ENCODE measurements around the gene KRTAP10-8.
"Not testable (repeated sequence)": the region's sequence is repeated elsewhere in the genome, so short reads cannot be mapped to it uniquely, and the experiment has no call there.

KRTAP10-8 gene

DNA sequence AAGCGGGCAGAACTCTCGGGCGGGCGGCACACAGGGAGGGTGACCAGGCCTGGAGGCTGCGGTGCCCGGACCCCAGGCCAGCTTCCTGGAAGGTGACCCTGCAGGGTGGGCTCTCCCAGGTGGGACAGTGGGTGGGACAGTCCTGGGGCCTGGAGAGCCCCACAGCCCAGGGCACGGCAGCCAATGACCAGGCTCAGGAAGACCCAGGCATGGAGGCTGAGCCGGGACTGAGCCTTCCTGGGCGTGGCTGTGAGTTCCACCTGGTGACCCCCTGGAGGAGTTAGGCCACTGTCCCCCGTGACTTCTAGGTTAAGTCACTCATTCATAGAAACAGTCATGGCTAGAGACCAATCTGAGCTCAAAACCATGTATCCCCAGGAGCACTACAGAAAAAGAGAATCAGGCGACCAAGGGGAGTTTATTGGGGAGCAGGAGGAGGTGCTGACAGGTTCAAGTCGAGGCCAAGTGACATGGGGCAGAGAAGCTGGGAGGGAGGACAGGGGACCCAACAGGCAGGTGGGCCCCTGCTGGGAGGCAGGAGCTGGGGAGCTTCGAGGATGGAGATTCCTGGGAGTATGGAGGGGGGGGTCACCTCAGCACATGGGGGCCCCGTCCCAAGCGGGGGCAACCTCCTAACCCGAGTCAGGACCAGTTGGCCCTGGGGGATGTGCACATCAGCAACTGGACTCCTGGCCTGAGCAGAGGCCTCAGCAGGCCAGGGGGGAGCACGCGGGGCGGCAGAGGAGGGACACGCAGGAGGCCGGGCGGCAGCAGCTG, 32.6 kb upstream of the KRTAP10-8 start:
- DNase-seq (ENCODE audit: low read depth) = no peak

DNA sequence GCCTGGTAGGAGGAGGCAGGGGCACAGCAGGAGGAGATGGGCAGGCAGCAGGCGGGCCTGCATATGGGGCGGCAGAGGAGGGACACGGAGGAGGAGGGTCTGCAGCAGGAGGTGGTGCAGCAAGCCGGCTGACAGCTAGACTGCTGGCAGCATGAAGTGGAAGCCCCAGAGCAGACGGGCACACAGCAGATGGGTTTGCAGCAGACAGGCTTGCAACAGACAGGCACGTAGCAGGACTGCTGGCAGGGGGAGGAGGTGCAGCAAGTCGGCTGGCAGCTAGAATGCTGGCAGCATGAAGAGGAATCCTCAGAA, 32.1 kb upstream of the KRTAP10-8 start:
- DNase-seq (ENCODE audit: low read depth) = no peak

DNA sequence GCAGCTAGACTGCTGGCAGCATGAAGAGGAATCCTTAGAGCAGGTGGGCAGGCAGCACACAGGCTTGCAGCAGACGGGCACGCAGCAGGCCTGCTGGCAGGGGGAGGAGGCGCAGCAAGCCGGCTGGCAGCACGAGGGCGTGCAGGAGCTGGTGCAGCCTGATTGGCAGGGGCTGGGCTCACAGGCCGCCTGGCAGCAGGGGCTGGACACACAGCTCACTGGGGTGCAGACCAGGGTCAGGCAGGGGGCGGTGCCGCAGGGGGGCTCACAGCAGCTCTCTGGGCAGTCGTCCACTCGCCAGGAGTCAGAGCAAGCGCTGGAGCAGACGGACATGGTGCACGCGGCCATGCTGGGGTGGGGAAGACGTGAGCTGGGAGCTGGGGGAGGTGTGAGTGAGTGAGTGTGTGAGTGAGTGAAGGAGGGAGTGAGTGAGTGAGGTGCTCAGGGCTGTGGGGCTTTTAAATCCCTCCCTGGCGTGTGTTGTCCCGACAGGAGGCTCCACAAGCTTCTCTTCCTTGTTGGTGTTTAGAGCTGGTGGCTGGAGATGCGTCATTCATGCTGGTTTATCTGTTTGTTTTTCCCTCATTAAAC, 31.6 kb upstream of the KRTAP10-8 start, which contains the start of gene KRTAP10-5:
Gene KRTAP10-5, minus strand, starts transcription at position 374 of the 591 bp plus-strand sequence. Its CDS starts 26 bp downstream, at position 348.
- DNase-seq (ENCODE audit: low read depth) = not testable (repeated sequence)

DNA sequence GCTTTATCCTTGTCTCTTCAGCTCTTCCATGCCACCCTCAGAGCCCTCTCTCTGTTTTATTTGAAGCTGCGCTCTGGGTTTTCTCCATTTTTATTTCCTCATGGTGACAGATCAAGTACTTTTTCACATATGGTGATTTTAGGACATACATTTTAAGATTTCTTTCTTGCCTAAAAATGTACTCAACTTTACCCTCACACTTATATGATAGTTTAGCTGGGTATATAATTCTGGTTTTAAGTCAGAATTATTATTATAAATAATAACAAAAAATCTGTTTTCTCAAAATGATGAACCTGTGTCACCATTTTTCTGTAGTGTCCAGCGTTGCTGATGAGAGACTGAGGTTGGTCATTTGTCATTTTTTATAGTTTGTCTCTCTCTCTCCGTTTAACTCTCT, 30.7 kb upstream of the KRTAP10-8 start:
- DNase-seq (ENCODE audit: low read depth) = no peak

DNA sequence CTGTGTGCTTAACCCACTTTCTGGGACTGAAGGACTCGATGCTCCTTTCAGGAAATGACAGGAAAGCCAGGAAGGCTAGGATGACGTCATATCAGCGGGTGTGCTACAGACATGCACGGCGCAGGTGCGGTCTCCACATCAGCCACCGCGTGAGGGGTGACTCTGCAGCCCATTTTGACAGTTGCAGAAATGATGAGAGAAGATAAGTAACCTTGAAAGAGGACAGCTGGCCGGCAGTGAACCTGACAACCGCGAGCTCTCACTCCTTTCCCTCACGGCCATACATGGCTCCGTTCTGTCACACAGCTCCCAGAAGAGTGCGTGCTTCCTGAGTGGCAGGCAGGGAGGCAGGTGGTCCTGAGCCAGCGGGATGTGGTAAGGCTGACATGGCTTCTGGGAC, 29.8 kb upstream of the KRTAP10-8 start:
- DNase-seq (ENCODE audit: low read depth) = no peak

DNA sequence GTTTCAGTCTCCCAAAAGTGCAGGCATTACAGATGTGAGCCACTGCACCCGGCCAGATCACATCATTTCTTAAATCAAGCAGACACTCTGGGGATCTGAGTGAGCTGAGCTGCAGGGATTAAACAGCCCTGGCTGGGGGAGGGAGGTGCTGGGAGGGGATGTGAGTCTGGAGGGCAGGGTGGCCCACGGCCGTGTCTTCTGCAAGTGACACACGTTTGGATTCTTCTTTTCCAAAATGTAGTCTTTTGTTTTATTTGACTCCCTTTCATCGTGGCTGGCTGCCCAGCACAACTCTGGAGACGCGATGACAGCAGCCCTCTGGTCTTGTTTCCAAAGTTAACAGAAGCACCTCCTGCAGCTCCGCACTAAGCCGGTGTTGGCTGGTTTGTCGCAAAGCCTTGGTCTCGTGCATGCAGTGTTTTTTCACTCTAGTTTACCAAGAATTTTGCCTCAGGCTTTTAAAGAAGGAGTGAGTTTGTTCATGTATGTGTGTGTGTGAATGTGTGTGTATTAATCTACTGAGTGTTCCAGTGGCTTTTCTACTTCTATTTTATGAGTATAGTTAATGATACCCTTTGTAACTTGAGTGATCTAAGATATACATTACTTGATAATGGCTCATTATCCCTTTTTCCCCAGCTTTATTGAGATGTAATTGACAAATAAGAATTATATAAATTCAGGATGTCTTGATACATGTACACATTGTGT, 28.6 kb upstream of the KRTAP10-8 start:
- no peak for DNase-seq (ENCODE audit: low read depth)

DNA sequence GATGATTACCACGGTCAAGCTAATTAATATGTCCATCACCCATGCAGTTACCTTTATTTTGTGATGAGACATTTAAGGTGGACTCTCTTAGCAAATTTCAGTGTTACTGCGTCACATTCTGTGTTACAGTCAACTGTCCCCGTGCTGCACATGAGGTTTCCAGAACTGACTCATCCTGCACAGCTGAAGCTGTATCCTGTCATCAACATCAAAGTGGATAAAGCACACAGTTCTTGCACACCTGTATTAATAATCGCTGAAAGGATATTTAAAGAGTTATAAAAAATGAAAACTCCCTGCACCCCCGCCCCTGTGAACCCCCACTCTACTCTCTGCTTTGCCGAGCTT, 28.1 kb upstream of the KRTAP10-8 start:
- peak; percentile 10 for DNase-seq (ENCODE audit: low read depth)

DNA sequence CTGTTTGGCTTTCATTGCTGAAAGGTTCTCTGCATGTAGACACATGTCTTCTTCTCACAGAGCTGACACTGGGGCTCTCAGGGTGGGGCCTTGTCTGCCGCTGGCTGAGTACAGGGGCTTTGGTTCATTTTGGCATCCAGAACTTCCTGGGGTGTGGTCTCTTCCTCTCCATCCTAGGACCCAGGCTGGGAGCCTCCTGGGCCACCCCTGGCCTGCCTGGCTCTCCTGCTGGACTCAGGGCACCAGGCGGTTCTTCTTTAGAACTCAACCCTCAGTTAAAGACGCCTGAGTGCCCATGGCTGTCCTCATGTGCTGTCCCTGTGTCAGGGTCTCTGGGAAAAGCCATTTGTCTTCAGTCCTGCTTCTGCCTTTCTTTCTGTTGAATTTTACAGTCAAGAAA, 26.0 kb upstream of the KRTAP10-8 start:
- no peak for DNase-seq (ENCODE audit: low read depth)

DNA sequence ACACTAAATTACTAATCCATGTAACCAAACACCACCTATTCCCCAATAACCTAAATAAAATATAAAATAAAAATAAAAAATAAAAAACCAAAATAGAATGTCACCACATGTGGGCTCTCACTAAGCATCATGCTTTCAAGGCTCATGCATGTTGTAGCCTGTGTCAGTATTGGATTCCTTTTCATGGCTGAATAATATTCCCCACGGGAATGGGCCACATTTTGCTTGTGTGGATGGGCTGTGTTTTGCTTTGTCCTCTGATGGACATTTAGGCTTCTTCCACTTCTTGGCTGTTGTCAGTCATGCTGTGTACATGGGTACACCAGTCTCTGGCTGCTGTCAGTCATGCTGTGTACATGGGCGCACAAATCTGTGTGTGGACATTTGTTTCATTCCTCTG, 22.8 kb upstream of the KRTAP10-8 start:
- DNase-seq (ENCODE audit: low read depth) = no peak

DNA sequence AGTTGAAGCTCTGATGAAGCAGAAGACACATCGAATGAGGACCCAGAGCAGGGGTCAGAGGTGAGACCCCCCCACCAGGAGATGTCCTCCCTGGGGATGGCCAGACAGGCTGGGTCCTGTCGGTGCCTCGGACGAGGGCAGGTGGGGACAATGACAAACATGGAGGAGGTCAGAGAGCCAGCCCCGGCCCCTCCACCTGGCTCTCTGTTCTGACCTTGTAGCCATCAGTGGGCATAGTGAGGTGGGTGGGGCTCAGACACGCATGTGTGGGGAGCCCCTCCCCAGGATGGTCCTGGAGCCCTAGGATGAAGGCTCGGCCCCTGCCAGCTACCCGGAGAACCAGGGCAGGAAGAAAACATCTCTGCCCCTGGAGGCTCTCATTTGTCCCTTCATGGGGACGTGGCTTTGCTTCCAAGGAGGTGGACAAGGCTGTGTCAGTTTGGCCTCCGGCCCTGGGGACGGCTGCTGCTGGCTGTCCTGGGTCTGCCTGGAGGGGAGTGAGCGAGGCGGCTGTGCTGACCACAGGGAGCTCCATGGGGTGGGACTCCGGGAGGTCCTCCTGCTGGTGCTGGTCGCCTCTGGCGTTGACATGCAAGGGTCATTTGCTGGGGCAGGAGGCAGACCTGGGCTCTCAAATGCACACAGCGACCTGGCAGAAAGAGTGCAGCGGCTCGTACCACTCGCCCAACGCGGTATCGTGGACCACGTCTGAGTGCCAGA, 22.1 kb upstream of the KRTAP10-8 start:
- DNase-seq (ENCODE audit: low read depth) = no peak

DNA sequence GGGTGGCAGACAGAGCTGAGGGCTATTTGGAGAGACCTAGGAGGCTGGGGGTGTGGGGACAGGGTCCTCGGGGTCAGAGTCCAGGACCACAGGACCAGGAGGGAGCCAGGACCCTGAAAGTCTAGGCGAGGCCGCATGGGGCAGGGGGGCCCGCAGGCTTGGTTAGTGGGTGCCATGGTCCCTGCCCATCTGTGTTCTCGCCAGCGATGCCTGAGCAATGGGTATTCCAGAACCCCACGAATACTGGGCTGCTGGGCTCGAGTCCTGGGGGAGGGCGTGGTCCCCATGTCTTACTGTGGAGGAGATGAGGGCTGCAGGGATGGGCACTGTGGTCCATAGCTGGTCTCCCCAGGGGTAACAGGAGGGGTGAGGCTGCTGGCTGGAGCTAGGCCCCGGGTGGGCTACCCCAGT, 21.6 kb upstream of the KRTAP10-8 start:
- no peak for DNase-seq (ENCODE audit: low read depth)

DNA sequence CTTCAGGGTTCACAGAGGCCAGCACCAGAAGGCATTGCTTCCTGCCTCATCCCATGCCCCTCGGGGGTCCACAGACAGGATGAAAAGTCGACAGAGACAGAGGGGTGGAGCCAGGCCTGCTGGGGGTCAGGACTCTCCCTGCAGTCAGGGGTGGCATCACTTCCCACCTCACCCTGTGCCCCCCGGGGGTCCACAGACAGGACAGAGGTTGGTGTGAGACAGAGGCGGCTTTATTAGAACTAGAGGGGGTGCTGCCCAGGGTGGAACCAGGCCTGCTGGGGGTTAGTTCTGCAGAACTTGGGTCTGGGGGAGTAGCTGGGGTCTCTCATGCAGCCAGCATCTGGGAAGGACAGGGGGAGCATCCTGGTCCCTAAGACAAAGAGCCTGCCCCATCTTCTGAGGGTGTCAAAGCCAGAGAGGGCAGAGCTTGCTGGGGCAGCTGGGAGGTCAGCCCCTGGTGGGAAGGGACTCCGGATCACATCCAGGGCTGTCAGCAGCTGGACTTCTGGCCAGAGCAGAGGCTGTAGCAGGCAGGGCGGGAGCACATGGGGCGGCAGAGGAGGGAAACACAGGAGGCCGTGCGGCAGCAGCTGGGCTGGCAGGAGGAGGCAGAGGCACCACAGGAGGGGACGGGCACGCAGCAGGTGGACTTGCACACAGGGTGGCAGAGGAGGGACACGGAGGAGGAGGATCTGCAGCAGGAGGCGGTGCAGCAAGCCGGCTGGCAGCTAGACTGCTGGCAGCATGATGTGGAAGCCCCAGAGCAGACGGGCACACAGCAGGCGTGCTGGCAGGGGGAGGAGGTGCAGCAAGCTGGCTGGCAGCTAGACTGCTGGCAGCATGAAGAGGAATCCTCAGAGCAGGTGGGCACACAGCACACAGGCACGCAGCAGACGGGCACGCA, 20.7 kb upstream of the KRTAP10-8 start:
- DNase-seq (ENCODE audit: low read depth) = not testable (repeated sequence)

DNA sequence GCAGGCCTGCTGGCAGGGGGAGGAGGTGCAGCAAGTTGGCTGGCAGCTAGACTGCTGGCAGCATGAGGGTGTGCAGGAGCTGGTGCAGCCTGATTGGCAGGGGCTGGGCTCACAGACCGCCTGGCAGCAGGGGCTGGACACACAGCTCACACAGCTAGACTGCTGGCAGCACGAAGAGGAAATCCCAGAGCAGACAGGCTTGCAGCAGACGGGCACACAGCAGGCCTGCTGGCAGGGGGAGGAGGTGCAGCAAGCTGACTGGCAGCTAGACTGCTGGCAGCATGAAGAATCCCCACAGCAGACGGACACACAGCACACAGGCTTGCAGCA, 20.1 kb upstream of the KRTAP10-8 start:
- DNase-seq (ENCODE audit: low read depth) = not testable (repeated sequence)

DNA sequence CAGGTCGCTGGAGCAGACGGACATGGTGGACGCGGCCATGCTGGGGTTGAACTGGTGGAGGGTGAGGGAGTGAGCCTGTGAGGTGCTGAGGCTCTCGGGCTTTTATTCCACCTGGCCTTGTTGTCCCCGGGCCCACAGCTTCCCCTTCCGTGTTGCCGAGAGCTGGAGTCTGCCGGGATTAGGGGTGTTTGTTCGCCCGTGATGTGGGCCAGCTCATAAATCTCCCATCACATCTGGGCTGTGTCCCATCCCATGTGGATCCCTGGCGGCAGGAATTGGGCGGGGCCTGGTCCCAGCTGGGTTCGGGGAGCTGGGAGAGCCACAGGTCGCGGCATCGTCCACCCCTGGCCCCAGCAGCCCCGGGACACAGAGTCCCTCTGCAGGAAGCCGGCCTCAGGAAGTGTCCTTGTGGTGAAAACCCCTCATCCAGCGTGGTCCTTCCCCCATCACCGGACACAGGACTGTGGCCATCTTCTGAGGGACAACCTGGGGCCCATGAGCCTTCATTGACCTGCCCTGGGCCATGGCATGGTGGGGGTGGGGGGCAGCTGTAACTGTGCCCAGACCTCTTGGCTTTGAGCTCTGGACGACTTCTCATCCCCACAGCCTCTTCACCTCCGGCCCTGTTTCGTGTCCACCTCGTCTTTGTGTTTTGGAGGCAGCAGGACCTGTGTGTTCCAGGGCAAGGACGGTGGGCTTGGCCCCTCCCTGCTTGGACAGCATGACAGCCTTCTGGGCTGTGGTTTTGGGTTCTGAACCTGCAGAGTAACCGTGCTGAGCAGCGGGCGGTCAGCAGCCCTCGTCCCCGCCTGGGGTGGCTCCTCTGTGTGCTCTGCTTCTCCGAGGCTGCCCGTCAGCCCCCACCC, 19.2 kb upstream of the KRTAP10-8 start, which contains the start of gene KRTAP10-6:
Gene KRTAP10-6, minus strand, starts transcription at position 60 of the 866 bp plus-strand sequence. Its CDS starts 21 bp downstream, at position 39.
- DNase-seq (ENCODE audit: low read depth) = no peak

DNA sequence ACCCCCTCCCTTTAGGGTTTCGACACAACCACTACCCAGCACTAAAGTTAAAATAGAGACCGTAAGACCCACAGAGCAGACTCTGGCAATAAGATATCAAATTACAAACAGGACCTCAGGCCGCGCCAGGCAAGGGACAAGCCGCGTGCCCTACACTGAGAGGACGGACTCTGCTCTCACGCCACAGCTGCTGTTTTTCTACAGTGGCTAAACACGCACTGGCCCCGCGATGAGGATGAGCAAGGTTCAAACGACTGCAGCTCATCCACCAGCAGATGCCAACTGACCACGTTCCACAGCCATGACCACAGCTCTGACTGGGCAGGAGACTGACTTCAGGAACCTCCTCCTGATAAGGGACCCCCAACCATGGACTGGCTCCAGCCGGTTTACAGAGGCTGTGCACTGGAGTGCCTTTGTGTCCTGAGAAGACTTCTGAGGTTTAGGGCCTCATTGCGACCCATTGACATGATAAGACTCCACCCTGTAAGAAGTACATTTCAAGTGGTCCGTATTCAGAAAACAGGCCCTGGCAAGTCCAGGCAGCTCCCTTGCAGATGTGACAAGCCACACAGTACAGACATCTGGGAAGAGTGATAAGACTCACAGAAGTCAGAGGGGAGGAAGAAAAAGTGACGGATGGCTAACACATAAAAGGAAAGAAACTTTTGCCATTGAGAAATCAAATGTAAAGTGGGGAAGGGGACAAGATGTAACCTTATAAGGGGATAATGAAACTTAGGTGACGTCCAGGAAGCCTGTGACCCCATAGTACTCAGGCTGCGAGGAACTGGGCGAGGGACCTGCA, 18.1 kb upstream of the KRTAP10-8 start:
- no peak for DNase-seq (ENCODE audit: low read depth)

DNA sequence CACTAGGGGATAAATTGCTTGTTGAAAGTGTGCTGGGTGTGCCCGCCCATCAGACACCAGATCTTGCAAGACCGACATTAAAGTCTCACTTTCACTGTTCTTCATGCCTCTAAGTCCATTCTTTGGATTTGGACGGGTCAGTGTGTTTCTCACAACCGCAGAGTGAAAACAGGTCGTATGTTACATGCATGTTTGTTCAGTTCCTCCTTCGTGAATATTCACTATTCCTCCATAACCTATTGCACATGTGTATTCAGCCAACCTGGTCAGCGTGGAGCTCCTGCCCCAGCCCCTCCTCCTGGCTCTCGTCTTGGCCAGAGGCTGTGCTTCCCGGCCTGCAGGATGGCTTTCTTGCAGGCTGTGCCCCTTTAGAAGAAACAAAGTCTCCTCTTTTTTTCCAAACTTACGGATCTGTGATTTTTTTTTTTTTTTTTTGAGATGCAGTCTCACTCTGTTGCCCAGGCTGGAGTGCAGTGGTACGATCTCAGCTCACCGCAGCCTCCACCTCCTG, 17.4 kb upstream of the KRTAP10-8 start:
- DNase-seq (ENCODE audit: low read depth) = no peak

DNA sequence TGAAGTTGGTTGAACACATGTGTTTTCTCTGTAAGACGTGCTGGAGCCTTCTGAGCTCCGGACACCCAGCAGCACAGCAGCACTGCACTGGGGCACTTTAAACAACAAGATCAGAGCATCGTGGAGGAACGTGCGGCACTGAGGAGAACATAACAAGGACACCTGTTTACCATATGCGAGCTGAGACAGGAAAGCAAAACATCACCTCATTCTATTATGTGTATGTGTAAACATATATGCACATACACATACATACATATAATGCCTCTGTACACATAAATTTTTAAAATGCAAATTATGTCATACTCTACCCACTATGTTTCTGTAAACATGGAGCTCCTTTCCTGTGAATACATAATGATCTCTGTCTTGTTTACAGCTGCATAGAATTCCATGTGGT, 16.4 kb upstream of the KRTAP10-8 start:
- no peak for DNase-seq (ENCODE audit: low read depth)

DNA sequence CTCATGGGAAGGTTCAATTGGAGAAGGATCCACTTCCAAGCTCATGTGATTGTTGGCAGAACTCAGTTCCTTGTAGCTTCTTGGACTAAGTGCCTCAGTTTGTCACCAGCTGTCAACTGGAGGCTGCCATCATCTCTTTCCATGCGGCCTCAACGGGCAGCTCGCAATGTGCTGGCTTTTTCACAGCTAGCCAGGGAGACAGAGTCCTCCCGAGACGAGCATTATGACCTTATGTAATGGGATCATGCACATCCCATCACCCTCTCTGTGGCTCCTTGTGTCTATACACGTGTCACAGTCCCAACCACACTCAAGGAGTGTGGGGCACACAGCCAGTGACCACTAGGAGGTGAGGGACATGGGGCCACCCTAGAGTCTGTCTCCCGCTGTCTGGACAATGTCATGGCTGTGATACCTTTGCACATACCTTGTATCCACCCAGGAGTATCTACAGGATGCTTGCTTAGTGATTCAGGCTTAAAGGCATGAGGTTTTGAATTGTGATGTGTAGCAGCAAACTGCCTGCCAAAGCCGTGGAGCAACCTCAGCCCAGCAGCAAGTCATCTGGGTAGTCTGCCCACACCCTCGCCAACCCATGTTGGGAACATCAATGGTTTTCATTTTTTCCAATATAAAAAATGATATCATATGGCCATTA, 15.7 kb upstream of the KRTAP10-8 start:
- no peak for DNase-seq (ENCODE audit: low read depth)

DNA sequence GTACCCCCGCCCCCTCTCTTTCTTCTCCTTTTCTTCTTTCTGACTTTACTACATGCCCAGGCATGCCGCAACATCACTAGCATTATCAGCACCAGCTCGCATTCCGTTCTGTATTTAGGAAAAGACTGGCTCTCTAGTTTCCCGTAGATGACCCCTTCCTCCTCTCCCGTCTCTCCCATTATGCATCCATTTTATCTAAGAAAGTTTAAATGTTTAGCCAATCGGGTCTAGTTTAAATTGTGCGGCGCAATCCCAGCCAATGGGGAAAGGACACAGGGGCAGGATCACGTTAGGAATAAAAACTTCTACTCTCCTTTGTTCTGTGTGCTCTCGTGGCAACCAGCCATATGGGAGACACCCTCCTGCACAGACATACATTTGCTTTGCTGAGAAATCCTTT, 13.8 kb upstream of the KRTAP10-8 start:
- DNase-seq (ENCODE audit: low read depth) = no peak

All from stimulated activated CD4-positive, alpha-beta T cell treated with anti-CD3 and anti-CD28 coated beads, Interleukin-2, amount 100 ng/mL, for 4 hours (primary cell).